GM13976 (cell line): Measurements from ENCODE around the gene TRAP1.

Experiments used
- DNase-seq: peaks from one replicate; pipeline ENCODE4 v3.0.0; 2012; ENCODE audit warnings: low spot score
- CTCF ChIP-seq: IDR thresholded peaks from 2 replicates; pipeline ENCODE4 v1.5.1; 2012; ENCODE audit warnings: borderline replicate concordance, mild to moderate bottlenecking; ENCODE audit not compliant: insufficient read depth; ENCODE audit errors: extremely low read depth, missing control alignments, control extremely low read depth
- in situ Hi-C: fragments of 300-500 bp; cut with MboI; formaldehyde crosslinking; loops from one replicate; pipeline ENCODE4 v1.12.0; 2022; ENCODE audit warnings: low sequenced_read_pairs, mixed read lengths, inconsistent platforms; ENCODE audit not compliant: unreplicated experiment

The TRAP1 gene

GRCh38 chr16:3681206-3681605 is 36.1 kb downstream of the TRAP1 start:
- no peak for DNase-seq
- TF ChIP-seq CTCF = no peak
- in situ Hi-C loops = no loop called here

GRCh38 chr16:3677994-3678393 is 39.3 kb downstream of the TRAP1 start:
- in situ Hi-C loops = no loop called here
- no peak for TF ChIP-seq CTCF
- DNase-seq = no peak

- TF ChIP-seq CTCF = no peak
- in situ Hi-C loops = no loop called here
- DNase-seq = peak; percentile 27
Measured at GRCh38 chr16:3675601-3676130, 41.7 kb downstream of the TRAP1 start.

GRCh38 chr16:3674513-3675295 is 42.6 kb downstream of the TRAP1 start:
- TF ChIP-seq CTCF = no peak
- DNase-seq = peak; percentile 32
- in situ Hi-C loops = loop anchor here (25.0 kb wide), 1 partner anchor 137 kb away; no protein-coding TSS in a partner anchor

- no peak for TF ChIP-seq CTCF
- in situ Hi-C loops = loop anchor here (25.0 kb wide), 1 partner anchor 137 kb away; no protein-coding TSS in a partner anchor
- DNase-seq = no peak
Measured at GRCh38 chr16:3673676-3674377, 43.5 kb downstream of the TRAP1 start.

- in situ Hi-C loops = loop anchor here (25.0 kb wide), 1 partner anchor 136 kb away; no protein-coding TSS in a partner anchor
- no peak for DNase-seq
- TF ChIP-seq CTCF = no peak
Measured at GRCh38 chr16:3673201-3673600, 44.1 kb downstream of the TRAP1 start.
